ENCODE measurements around the gene PIGB. TPM values are rescaled to one million over a fixed set of nuclear protein-coding genes. Genes with fewer than 3 reads are reported as not detected.

The PIGB gene
- total RNA-seq, 1 experiment from 2014 or later, result 5.2 TPM

DNA sequence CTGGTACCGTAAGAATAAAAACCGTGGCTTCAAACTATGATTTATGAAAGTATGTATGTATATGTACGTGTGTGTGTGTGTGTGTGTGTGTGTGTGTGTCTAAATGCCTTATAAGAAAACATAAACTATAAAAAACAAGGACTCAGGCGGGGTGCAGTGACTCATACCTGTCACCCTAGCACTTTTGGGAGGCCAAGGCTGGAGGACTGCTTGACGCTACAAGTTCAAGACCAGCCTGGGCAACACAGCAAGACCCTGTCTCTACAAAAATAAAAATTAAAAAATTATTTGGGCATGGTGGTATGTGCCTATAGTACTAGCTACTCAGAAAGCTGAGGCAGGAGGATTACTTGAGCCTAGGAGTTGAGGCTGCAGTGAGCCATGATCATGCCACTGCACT is 60.1 kb downstream of the PIGB start (continued):
- TF ChIP-seq KAT7 (CRISPR knock-in tag; IDR thresholded peaks at IDR 0.05; ENCODE audit: borderline replicate concordance) (no peak), SOX15 (CRISPR knock-in tag; IDR thresholded peaks at IDR 0.05) (no peak), HMGA2 (CRISPR knock-in tag; IDR thresholded peaks at IDR 0.05) (no peak), IRF2 (CRISPR knock-in tag; IDR thresholded peaks at IDR 0.05; ENCODE audit: borderline replicate concordance, low read depth) (no peak), ATF1 (CRISPR knock-in tag; IDR thresholded peaks at IDR 0.05) (no peak)

DNA sequence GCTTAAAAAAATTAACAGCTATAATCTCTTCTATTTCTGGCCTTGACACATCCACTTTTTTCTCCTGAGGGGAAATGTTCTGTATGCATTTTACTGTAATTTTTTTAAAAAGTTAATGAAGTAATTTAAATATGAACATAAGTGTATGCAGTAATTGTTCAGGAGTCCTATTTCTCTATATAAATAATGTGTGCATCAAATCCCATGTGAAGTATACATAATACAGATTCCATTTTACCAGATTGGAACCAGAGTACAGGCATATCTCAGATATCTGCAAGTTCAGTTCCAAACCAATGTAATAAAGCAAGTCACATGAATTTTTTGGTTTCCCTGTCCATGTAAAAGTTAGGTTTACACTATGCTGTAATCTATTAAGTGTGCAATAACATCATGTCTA is 62.6 kb downstream of the PIGB start:
- H3K27me3 Mint-ChIP-seq (ENCODE audit: low read depth), result no peaks in the 10 kb centered on the region
- TF ChIP-seq, protein P1, sequence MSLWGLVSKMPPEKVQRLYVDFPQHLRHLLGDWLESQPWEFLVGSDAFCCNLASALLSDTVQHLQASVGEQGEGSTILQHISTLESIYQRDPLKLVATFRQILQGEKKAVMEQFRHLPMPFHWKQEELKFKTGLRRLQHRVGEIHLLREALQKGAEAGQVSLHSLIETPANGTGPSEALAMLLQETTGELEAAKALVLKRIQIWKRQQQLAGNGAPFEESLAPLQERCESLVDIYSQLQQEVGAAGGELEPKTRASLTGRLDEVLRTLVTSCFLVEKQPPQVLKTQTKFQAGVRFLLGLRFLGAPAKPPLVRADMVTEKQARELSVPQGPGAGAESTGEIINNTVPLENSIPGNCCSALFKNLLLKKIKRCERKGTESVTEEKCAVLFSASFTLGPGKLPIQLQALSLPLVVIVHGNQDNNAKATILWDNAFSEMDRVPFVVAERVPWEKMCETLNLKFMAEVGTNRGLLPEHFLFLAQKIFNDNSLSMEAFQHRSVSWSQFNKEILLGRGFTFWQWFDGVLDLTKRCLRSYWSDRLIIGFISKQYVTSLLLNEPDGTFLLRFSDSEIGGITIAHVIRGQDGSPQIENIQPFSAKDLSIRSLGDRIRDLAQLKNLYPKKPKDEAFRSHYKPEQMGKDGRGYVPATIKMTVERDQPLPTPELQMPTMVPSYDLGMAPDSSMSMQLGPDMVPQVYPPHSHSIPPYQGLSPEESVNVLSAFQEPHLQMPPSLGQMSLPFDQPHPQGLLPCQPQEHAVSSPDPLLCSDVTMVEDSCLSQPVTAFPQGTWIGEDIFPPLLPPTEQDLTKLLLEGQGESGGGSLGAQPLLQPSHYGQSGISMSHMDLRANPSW (CRISPR knock-in tag; conservative IDR thresholded peaks at IDR 0.05; ENCODE audit: low read depth), result no peak
- TF ChIP-seq ZNF263 (CRISPR knock-in tag; IDR thresholded peaks at IDR 0.05; ENCODE audit: low read depth) (no peak), IRF2 (CRISPR knock-in tag; IDR thresholded peaks at IDR 0.05; ENCODE audit: borderline replicate concordance, low read depth) (no peak), GABPB1 (CRISPR knock-in tag; IDR thresholded peaks at IDR 0.05) (no peak), SOX15 (CRISPR knock-in tag; IDR thresholded peaks at IDR 0.05) (no peak), TP53 (CRISPR knock-in tag; IDR thresholded peaks at IDR 0.05) (no peak), ZNF423 (CRISPR knock-in tag; IDR thresholded peaks at IDR 0.05) (no peak), CBFB (CRISPR knock-in tag; IDR thresholded peaks at IDR 0.05; ENCODE audit: low read depth) (no peak), GRHL2 (CRISPR knock-in tag; IDR thresholded peaks at IDR 0.05; ENCODE audit: insufficient replicate concordance, severe bottlenecking) (no peak), ELF4 (CRISPR knock-in tag; IDR thresholded peaks at IDR 0.05; ENCODE audit: low read depth) (no peak), ZNF317 (CRISPR knock-in tag; IDR thresholded peaks at IDR 0.05; ENCODE audit: borderline replicate concordance, low read depth) (no peak), ETV6 (CRISPR knock-in tag; IDR thresholded peaks at IDR 0.05) (no peak)
- TF ChIP-seq, protein P2, sequence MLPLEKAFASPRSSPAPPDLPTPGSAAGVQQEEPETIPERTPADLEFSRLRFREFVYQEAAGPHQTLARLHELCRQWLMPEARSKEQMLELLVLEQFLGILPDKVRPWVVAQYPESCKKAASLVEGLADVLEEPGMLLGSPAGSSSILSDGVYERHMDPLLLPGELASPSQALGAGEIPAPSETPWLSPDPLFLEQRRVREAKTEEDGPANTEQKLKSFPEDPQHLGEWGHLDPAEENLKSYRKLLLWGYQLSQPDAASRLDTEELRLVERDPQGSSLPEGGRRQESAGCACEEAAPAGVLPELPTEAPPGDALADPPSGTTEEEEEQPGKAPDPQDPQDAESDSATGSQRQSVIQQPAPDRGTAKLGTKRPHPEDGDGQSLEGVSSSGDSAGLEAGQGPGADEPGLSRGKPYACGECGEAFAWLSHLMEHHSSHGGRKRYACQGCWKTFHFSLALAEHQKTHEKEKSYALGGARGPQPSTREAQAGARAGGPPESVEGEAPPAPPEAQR (CRISPR knock-in tag; IDR thresholded peaks at IDR 0.05), result no peak
- TF ChIP-seq, protein P3, sequence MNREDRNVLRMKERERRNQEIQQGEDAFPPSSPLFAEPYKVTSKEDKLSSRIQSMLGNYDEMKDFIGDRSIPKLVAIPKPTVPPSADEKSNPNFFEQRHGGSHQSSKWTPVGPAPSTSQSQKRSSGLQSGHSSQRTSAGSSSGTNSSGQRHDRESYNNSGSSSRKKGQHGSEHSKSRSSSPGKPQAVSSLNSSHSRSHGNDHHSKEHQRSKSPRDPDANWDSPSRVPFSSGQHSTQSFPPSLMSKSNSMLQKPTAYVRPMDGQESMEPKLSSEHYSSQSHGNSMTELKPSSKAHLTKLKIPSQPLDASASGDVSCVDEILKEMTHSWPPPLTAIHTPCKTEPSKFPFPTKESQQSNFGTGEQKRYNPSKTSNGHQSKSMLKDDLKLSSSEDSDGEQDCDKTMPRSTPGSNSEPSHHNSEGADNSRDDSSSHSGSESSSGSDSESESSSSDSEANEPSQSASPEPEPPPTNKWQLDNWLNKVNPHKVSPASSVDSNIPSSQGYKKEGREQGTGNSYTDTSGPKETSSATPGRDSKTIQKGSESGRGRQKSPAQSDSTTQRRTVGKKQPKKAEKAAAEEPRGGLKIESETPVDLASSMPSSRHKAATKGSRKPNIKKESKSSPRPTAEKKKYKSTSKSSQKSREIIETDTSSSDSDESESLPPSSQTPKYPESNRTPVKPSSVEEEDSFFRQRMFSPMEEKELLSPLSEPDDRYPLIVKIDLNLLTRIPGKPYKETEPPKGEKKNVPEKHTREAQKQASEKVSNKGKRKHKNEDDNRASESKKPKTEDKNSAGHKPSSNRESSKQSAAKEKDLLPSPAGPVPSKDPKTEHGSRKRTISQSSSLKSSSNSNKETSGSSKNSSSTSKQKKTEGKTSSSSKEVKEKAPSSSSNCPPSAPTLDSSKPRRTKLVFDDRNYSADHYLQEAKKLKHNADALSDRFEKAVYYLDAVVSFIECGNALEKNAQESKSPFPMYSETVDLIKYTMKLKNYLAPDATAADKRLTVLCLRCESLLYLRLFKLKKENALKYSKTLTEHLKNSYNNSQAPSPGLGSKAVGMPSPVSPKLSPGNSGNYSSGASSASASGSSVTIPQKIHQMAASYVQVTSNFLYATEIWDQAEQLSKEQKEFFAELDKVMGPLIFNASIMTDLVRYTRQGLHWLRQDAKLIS (CRISPR knock-in tag; IDR thresholded peaks at IDR 0.05; ENCODE audit: borderline replicate concordance), result no peak
- TF ChIP-seq, protein P4, sequence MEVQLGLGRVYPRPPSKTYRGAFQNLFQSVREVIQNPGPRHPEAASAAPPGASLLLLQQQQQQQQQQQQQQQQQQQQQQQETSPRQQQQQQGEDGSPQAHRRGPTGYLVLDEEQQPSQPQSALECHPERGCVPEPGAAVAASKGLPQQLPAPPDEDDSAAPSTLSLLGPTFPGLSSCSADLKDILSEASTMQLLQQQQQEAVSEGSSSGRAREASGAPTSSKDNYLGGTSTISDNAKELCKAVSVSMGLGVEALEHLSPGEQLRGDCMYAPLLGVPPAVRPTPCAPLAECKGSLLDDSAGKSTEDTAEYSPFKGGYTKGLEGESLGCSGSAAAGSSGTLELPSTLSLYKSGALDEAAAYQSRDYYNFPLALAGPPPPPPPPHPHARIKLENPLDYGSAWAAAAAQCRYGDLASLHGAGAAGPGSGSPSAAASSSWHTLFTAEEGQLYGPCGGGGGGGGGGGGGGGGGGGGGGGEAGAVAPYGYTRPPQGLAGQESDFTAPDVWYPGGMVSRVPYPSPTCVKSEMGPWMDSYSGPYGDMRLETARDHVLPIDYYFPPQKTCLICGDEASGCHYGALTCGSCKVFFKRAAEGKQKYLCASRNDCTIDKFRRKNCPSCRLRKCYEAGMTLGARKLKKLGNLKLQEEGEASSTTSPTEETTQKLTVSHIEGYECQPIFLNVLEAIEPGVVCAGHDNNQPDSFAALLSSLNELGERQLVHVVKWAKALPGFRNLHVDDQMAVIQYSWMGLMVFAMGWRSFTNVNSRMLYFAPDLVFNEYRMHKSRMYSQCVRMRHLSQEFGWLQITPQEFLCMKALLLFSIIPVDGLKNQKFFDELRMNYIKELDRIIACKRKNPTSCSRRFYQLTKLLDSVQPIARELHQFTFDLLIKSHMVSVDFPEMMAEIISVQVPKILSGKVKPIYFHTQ (CRISPR knock-in tag; IDR thresholded peaks at IDR 0.05), result no peak
- ATAC-seq (no peak), DNase-seq (ENCODE audit: low spot score) (no peak)
- H3K27ac Mint-ChIP-seq, result no peak overlapping the region
- ChIA-PET CTCF (no interaction called here), POLR2A (no interaction called here)
- H3K4me1 Mint-ChIP-seq, result no peaks in the 10 kb centered on the region
- peaks cover 6% of the 10 kb centered on the region for H3K9me3 Mint-ChIP-seq
- peaks cover 9% of the 10 kb centered on the region for H3K36me3 Mint-ChIP-seq
- no peak overlapping the region for H3K4me3 Mint-ChIP-seq

Measured in WTC11 (cell line).